SIG-M5 (cell line): ENCODE measurements around the gene APBA2.
"Not testable (repeated sequence)": the region's sequence is repeated elsewhere in the genome, so short reads cannot be mapped to it uniquely, and the experiment has no call there.

Experiments
- DNase-seq: peaks from one replicate; lab custom pipeline; 2025; lab: John Stamatoyannopoulos, UW

Gene APBA2

DNA sequence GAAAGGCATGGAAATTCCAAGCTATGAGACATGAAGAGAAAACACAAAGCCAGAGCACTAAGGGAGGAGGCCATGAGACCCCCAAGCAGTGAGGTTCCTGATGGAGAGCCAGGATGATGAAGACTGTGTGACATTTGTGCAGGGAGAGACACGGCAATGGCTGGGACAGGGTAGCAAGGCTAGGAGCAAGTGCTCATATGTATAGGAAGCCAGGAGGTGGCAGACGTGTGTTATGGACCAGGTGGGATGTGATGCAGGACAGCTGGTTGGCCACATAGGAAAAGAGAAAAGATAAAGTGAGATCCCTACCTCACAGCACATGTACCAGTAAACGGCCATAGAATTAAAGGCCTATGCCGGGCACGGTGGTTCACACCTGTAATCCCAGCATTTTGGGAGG is 112.7 kb downstream of the APBA2 start:
- DNase-seq, result no peak

DNA sequence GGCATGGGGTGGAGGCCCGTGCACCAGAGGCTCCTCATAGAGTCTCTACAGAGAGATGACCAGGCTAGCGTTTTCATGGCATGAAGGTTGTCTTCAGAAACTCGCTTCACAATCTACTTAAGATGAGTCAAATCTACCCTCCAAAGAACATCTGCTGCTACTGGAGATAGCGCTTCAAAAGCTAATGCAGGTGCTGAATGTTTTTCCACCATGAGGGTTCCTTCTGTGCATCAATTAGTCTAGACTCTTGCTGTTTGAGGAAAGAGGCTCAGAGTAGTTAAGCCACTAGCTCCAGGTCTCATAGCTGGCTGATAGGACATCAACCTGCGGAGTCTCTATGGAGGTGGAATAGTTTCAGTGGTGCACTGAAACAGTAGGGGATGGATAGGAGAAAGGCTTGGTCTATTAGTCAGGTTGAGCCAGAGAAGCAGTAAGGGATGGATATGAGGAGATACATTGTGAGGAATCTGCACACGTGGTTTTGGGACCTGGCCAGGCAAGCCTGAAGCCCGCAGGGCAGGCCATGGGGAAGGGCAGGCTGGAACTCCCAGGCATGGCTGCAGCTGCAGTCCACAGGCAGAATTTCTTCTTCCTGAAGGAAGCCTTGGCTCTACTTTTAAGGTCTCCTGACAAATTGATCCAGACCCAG is 117.5 kb downstream of the APBA2 start:
- no peak for DNase-seq

GRCh38 chr15:29003840-29004233 is 118.1 kb downstream of the APBA2 start:
- DNase-seq, result no peak

GRCh38 chr15:29005931-29006330 is 120.2 kb downstream of the APBA2 start:
- no peak for DNase-seq

DNA sequence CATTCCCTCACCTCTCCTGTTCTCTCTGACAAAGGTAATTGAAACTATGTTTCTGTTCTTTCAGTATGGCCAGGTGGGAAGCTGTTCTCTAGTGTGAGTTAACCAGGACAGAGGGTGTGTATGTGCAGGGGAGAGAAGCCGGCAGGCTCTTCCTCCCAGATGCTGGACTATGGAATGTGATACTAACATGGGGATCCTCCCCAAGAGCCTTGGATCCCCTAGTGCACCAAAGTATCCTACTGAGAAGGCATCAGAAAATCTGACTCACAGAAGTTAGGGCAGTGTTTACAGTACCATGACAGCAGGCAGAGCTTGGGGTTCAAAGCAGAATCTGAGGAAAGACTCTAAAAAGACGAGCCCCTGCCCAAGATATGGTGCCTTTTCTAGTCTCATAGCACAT is 123.1 kb downstream of the APBA2 start:
- DNase-seq, result no peak

- no peak for DNase-seq
Observed at GRCh38 chr15:29012097-29012496, 126.3 kb downstream of the APBA2 start.

DNA sequence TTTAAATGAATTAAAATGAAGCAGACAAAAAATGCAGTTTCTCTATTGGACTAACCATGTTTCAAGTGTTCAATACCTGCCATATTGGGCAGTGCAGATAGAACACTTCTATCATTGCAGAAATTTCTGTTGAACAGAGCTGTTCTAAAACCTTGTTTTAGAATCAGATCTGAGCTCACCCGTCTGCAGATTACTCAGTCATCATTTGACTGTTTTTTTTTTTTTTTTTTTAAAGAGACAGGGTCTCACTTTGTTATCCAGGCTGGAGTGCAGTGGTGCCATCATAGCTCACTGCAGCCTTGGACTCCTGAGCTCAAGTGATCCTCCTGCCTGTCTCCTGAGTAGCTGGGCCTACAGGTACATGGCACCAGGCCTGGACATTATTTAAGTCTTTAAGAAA is 128.7 kb downstream of the APBA2 start:
- DNase-seq, result no peak

- no peak for DNase-seq
Observed at GRCh38 chr15:29016518-29016917, 130.7 kb downstream of the APBA2 start.

- no peak for DNase-seq
Observed at GRCh38 chr15:29018120-29018805, 132.5 kb downstream of the APBA2 start.

DNA sequence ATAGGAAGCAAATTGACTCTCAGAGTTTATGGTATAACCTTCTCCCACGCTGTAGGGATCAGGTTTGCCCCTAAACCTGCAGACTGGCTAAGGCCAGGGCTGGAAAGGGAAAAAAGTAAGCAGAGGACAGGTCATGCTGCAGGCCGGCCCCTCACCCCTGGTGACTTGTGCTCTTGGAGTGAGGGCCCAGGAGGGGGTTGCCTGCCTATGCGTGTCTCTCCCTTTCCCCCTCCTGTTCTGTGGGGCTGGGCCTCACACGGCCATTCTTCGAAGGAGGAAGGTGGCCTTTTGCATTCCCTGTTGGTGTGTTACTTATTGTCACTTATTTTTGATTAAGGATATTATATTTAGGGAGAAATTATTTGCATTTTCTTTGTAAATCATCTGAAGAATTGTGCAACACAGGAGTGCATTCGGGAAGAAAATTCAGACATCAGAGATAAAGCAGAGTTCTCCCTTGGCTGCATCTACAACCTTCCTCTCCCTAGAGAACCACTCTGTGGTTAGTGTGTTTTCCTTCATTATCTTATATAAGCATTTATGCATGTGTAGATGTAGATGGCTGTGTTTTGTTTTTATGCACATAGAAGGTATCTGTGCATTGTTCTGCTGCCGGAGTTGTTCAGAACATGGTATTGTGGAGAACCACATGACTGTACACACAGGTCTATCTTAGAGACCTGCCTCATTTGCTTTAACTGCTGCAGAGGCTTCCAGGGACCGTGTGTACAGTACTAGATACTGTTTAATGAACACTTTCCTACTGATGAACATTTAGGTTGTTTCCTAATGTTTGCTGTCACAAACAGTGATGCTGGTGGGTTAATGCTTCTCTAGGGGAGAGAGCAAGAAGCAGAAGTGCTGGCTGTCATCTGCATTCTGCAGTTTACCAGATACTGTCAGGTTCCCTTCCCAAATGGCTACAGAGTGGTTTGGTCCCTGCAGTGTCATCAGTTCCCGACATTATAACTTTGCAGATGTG is 133.5 kb downstream of the APBA2 start:
- no peak for DNase-seq

- DNase-seq, result no peak
Observed at GRCh38 chr15:29021857-29022256, 136.1 kb downstream of the APBA2 start.

GRCh38 chr15:29024662-29025061 is 138.9 kb downstream of the APBA2 start:
- DNase-seq, result no peak

DNA sequence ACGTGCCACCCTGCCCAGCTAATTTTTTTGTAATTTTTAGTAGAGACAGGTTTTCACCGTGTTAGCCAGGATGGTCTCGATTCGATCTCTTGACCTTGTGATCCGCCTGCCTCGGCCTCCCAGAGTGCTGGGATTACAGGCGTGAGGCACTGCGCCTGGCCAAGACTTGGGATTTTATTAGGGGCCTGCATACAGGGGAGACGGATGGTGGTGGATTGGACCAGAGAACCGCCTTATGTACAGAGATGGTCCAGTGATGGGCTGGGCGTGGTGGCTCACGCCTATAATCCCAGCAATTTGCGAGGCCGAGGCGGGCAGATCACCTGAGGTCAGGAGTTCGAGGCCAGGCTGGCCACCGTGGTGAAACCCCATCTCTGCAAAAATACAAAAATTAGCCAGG is 139.6 kb downstream of the APBA2 start:
- not testable (repeated sequence) for DNase-seq

DNA sequence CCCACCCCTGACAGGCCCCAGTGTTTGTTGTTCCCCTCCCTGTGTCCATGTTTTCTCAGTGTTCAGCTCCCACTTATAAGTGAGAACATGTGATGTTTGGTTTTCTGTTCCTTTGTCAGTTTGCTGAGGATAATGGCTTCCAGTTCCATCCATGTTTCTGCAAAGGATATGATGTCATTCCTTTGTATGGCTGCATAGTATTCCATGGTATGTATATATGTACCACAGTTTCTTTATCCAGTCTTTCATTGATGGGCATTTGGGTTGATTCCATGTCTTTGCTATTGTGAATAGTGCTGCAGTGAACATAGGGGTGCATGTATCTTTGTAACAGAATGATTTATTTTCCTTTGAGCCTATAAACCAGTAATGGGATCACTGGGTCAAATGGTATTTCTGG is 142.4 kb downstream of the APBA2 start:
- not testable (repeated sequence) for DNase-seq

GRCh38 chr15:29029651-29030195 is 143.9 kb downstream of the APBA2 start:
- DNase-seq, result no peak

DNA sequence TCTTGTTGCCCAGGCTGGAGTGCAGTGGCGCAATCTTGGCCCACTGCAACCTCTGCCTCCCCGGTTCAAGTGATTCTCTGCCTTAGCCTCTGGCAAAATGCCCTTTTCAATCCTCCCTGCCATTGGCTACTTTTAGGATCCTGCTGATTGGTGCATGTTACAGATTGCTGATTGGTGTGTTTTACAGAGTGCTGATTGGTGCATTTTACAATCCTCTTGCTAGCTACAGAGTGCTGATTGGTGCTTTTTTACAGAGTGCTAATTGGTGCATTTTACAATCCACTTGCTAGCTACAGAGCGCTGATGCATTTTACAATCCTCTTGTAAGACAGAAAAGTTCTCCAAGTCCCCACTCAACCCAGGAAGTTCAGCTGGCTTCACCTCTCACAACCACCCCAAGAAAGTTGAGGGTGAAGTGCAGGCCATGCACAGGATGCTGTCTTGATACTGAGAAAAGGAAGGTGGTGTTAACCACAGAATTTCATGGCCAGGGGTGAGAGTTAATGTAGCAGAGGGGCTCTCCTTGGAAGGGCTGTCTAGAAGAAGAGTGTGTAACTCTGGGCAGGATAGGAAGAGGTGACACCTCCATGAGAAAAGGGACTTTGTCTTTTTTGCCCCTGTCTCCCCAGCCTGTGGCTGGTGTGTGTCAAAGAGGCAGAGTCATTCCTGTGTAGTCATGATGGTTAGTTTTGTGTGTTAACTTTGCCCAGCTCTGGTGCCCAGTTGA is 145.9 kb downstream of the APBA2 start:
- no peak for DNase-seq

DNA sequence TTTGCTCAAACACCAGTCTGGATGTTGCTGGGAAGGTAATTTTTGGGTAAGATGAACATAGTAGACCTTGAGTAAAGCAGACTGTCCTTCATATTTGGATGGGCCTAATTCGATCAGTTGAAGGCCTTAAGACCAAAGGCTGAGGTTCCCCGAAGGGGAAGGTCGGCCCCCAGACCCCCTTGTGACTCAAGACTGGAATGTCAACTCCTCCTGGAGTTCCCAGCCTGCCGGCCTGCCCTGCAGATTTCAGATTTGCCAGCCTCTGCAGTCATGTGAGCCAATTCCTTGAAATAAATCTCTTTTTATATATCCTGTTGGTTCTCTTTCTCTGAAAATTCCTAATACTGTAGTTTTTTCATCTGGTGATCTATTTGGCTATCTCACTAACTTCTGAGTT is 146.5 kb downstream of the APBA2 start:
- no peak for DNase-seq

GRCh38 chr15:29032751-29033150 is 147.0 kb downstream of the APBA2 start:
- no peak for DNase-seq

- DNase-seq, result no peak
Observed at GRCh38 chr15:29034151-29034550, 148.4 kb downstream of the APBA2 start.

DNA sequence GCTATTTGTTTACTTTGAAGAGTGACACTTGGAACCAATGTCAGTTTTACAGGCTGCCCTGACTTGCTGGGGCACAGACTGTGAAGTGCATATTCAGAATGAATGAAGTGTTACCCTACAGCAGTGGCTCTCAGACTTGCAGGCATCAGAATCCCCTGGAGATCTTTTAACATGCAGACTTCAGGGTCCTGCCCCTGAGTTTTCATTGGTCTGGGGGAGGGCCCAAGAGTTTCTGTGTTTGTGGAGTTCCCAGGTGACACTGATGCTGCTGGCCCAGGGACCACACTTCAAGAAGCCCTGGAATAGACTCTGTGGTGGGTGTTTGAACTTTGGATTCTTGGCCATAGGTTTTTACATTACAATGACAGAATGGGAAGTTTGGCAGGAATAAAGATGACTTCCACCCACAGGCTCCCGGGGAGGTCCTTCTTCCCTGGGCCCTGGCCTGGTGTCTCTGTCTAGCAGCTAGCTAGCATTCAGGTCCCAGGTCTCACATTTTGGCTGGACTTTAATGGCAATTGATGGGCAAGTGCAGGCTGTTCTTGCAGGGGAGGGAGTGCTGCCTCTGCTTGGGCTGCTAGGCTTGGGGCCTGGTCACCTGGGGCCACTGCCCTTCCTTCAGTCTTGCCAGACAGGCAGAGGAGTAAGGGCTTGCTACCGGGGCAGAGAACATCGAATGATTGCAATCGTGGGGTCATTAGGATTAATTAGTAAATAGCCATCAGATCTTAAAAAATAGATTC is 149.0 kb downstream of the APBA2 start:
- no peak for DNase-seq
